NT2/D1 (cell line): ENCODE data around the gene CMTM4.
"Not testable (repeated sequence)": the region's sequence is repeated elsewhere in the genome, so short reads cannot be mapped to it uniquely, and the experiment has no call there.

Experiments used
- DNase-seq: peaks from one replicate; pipeline ENCODE4 v3.0.0-alpha.2; 2011; ENCODE audit warnings: low read depth, low spot score
- H3K27me3 ChIP-seq: 2 replicates; pipeline ENCODE4 v1.6.0; 2011; ENCODE audit warnings: mild to moderate bottlenecking; ENCODE audit not compliant: insufficient read length, insufficient read depth
- H3K36me3 ChIP-seq: 2 replicates; pipeline ENCODE4 v1.6.1; 2011; ENCODE audit warnings: mild to moderate bottlenecking, low read length, mixed read lengths; ENCODE audit not compliant: insufficient read depth, insufficient read length
- H3K4me1 ChIP-seq: 2 replicates; pipeline ENCODE4 v1.5.1; 2011; ENCODE audit not compliant: insufficient read depth, insufficient read length
- H3K4me3 ChIP-seq: 2 replicates; pipeline ENCODE4 v1.5.1; 2011; ENCODE audit warnings: low read depth; ENCODE audit not compliant: insufficient read length
- H3K9ac ChIP-seq: 2 replicates; pipeline ENCODE4 v1.6.0; 2011; ENCODE audit warnings: low read depth; ENCODE audit not compliant: insufficient read length
- H3K9me3 ChIP-seq: 2 replicates; pipeline ENCODE4 v1.5.1; 2011; ENCODE audit warnings: mild to moderate bottlenecking, low read length; ENCODE audit not compliant: insufficient read depth
- SUZ12 ChIP-seq: IDR thresholded peaks from 2 replicates; pipeline ENCODE4 v1.6.1; 2011; ENCODE audit not compliant: insufficient read length, insufficient read depth; ENCODE audit errors: extremely low read depth
- YY1 ChIP-seq: IDR thresholded peaks from 2 replicates; pipeline ENCODE4 v1.6.1; 2011; ENCODE audit not compliant: insufficient read length, insufficient read depth
- ZNF274 ChIP-seq: IDR thresholded peaks from 2 replicates; pipeline ENCODE4 v1.6.1; 2011; ENCODE audit warnings: mild to moderate bottlenecking, low read depth, low read length

CMTM4 gene

DNA sequence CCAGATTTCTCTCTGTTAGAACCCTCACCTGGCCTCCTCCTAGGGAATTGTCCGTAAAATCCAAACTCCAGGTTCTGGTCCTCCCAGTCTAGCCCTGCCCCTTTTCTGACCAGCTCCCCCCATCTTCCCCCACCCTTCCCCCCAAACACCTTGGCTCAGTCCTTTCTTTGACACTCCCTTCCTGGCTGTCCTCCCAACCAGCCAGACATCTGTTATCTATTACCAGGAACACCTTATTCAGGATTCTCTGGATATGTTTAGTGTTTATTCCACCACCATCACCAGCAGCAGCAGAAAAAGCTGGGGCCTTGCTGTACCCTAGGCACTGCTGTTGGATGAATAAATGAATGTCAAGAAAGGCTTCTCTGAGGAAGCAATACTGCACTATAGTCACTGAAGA is 96.1 kb downstream of the CMTM4 start:
- no peak overlapping the region for H3K9ac ChIP-seq
- TF ChIP-seq SUZ12 (no peak), YY1 (no peak), ZNF274 (no peak)
- H3K4me1 ChIP-seq: no peaks in the 10 kb centered on the region
- H3K36me3 ChIP-seq: no peaks in the 10 kb centered on the region
- peaks cover 12% of the 10 kb centered on the region; the same call in 1 of the 2 replicates for H3K9me3 ChIP-seq
- DNase-seq: no peak
- H3K27me3 ChIP-seq: peaks cover 5% of the 10 kb centered on the region
- no peak overlapping the region for H3K4me3 ChIP-seq

GRCh38 chr16:66599726-66600125 is 96.8 kb downstream of the CMTM4 start:
- Histone ChIP-seq H3K9ac (no peak overlapping the region), H3K4me3 (no peak overlapping the region), H3K27me3 (peaks cover 5% of the 10 kb centered on the region), H3K4me1 (no peaks in the 10 kb centered on the region), H3K9me3 (peaks cover 12% of the 10 kb centered on the region; the same call in 1 of the 2 replicates), H3K36me3 (no peaks in the 10 kb centered on the region)
- no peak for TF ChIP-seq SUZ12
- TF ChIP-seq YY1: no peak
- TF ChIP-seq ZNF274: no peak
- DNase-seq: no peak

GRCh38 chr16:66598111-66598510 is 98.4 kb downstream of the CMTM4 start:
- Histone ChIP-seq H3K4me3 (no peak overlapping the region), H3K9me3 (peaks cover 12% of the 10 kb centered on the region; the same call in 1 of the 2 replicates), H3K9ac (no peak overlapping the region), H3K36me3 (no peaks in the 10 kb centered on the region), H3K27me3 (peaks cover 5% of the 10 kb centered on the region), H3K4me1 (no peaks in the 10 kb centered on the region)
- TF ChIP-seq YY1: no peak
- no peak for TF ChIP-seq ZNF274
- TF ChIP-seq SUZ12: no peak
- no peak for DNase-seq

DNA sequence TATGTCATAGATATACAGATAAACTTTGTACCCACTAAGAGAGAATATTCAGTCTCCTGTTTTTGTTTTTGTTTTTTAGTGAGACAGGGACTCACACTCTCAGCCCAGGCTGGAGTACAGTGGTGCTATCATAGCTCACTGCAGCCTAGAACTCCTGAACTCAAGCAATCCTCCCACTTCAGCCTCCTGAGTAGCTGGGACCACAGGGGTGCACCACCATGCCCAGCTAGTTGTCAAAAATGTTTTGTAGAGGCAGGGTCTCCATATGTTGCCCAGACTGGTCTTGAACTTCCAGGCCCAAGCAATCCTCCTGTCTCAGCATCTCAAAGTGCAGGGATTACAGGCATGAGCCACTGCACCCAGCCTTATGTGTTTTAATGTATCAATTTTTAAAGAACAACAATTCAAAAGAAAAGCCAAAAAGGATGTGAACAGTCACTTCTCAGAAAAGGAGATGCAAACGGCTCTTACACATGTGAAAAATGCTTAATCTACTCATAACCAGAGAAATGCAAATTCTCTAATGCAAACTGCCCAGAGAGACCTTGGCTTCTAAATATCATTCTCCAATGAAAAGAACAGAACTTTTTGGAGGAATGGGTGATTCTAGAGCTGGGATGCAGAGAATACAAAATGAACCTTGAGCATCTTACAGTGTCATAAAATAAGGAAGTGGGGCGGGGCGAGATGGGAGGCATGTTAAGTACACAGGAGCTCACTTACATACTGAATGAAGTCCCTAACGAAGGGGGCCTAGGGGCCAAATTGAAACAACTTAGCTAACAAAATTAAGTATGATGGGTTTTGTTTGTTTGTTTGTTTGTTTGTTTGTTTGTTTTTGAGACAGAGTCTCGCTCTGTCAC is 99.3 kb downstream of the CMTM4 start:
- H3K27me3 ChIP-seq: peaks cover 5% of the 10 kb centered on the region
- H3K4me1 ChIP-seq: no peaks in the 10 kb centered on the region
- no peak overlapping the region for H3K9ac ChIP-seq
- no peak for TF ChIP-seq ZNF274
- no peak for TF ChIP-seq SUZ12
- TF ChIP-seq YY1: no peak
- peaks cover 12% of the 10 kb centered on the region; the same call in 1 of the 2 replicates for H3K9me3 ChIP-seq
- no peak for DNase-seq
- no peak overlapping the region for H3K4me3 ChIP-seq
- no peaks in the 10 kb centered on the region for H3K36me3 ChIP-seq

GRCh38 chr16:66596559-66596958 is 100.0 kb downstream of the CMTM4 start:
- not testable (repeated sequence) for H3K9me3 ChIP-seq, H3K4me1 ChIP-seq, DNase-seq

DNA sequence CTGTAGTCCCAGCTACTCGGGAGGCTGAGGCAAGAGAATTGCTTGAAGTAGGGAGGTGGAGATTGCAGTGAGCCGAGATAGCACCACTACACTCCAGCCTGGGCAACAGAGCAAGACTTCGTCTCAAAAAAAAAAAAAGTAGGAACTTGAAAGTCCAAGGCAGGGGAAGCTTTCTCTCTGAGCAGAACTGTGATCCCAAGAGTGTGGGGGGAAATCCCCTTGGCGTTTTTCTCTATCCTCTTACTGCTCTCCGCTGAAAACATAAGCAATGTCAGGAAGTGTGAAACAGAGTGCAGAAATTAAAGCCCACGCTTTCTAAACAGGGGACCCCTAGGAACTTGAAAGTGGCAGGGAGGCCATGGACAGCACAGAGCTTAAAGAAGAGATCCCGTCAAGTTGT is 101.8 kb downstream of the CMTM4 start:
- no peak overlapping the region for H3K4me3 ChIP-seq
- H3K9me3 ChIP-seq: no peaks in the 10 kb centered on the region
- no peaks in the 10 kb centered on the region for H3K27me3 ChIP-seq
- no peak overlapping the region for H3K9ac ChIP-seq
- no peak for TF ChIP-seq ZNF274
- no peak for TF ChIP-seq SUZ12
- no peak for TF ChIP-seq YY1
- DNase-seq: no peak
- peaks cover 3% of the 10 kb centered on the region for H3K4me1 ChIP-seq
- H3K36me3 ChIP-seq: no peaks in the 10 kb centered on the region

More at GRCh38 chr16:66596559-66596958, 100.0 kb downstream of the CMTM4 start:
- not testable (repeated sequence) for H3K27me3 ChIP-seq, H3K4me3 ChIP-seq, H3K9ac ChIP-seq, H3K36me3 ChIP-seq

DNA sequence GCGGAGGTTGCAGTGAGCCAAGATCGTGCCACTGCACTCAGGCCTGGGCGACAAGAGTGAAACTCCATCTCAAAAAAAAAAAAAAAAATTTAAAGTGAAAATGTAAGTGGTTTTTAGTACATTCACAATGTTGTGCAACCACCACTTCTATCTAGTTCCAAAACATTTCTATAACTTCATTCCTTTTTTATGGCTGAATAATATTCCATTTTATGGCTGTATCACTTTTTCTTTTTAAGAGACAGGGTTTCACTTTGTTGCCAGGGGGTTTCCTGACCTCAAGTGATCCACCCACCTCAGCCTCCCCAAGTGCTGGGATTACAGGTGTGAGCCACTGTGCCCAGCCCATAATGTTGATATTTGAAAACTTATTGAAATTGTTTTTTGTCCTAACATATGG is 103.7 kb downstream of the CMTM4 start:
- no peak overlapping the region for H3K4me3 ChIP-seq
- no peaks in the 10 kb centered on the region for H3K9me3 ChIP-seq
- H3K27me3 ChIP-seq: no peaks in the 10 kb centered on the region
- H3K36me3 ChIP-seq: no peaks in the 10 kb centered on the region
- peaks cover 3% of the 10 kb centered on the region for H3K4me1 ChIP-seq
- no peak for DNase-seq
- no peak overlapping the region for H3K9ac ChIP-seq
- TF ChIP-seq SUZ12: no peak
- TF ChIP-seq ZNF274: no peak
- TF ChIP-seq YY1: no peak
